ENCODE data around the gene TMPRSS4. TPM values are rescaled to one million over a fixed set of nuclear protein-coding genes. Genes with fewer than 3 reads are reported as not detected.
A peak's percentile ranks its signal among the peaks of the same experiment; 100 is the strongest.

The TMPRSS4 gene
- total and polyA plus RNA-seq, 7 donors = 0.12 to 0.47 TPM; not detected in 5

DNA sequence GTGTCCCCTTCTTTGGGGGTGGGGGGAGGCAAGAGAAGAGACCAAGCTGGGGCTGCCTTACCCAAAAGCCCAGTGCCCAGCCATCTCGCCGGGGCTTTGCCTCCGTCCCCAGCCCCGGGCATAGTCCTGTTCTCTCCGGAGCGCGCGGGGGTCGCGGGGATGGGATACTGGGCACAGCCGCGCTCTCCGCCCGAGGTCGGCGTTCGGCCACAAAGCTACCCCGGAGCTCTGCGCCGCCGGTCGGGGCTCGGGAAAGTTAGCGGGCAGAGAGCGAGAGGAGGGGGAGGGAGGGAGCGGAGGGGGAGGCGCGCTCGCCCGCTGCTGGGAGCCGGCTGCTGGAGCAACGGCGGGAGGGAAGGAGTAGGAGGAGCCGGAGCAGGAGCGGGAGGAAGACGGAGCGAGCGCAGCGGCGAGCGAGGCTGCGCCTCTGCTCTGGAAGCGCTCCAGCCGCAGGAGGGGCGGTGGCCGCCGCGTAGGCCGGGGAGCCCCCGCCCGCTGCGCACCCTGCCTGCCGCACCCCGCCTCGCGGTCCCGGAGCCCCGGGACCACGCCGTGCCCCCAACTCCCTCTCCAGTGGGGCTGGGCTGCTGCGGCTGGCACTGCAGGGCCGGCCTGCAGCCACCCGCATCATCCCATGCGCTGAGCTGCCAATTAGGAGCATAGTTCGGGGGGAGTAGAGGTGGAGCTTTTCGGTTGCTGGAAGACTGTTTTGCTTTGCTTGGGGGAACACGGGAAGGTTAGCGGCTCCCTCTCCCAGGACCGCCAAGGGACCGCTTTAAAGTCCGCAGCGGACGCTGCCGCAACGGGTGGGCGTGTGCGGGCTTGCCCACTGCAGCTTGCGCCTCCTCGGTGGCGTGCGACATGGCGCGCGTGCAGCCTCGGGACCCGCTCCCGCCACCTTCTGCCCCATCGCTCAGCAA is 75.9 kb downstream of the TMPRSS4 start, which contains the start of gene SCN4B:
SCN4B (minus strand) TSS at position 272 of the 920 bp plus-strand sequence; CDS start at position 122, 150 bp downstream.
- H3K36me3 ChIP-seq (ENCODE audit: insufficient read depth in 1 of 2, low read depth in 1 of 2) = no peaks in the 10 kb centered on the region
- no peaks in the 10 kb centered on the region for H3K9me3 ChIP-seq
- peak within 1 kb of the TSS; percentile 70 for H3K4me3 ChIP-seq
- intact Hi-C loops (cut with DNase I) = no loop called here
- DNase-seq (peak; percentile 63 to 79), ATAC-seq (peak; percentile 73 to 78 (median 75))
- TF ChIP-seq, protein P1, sequence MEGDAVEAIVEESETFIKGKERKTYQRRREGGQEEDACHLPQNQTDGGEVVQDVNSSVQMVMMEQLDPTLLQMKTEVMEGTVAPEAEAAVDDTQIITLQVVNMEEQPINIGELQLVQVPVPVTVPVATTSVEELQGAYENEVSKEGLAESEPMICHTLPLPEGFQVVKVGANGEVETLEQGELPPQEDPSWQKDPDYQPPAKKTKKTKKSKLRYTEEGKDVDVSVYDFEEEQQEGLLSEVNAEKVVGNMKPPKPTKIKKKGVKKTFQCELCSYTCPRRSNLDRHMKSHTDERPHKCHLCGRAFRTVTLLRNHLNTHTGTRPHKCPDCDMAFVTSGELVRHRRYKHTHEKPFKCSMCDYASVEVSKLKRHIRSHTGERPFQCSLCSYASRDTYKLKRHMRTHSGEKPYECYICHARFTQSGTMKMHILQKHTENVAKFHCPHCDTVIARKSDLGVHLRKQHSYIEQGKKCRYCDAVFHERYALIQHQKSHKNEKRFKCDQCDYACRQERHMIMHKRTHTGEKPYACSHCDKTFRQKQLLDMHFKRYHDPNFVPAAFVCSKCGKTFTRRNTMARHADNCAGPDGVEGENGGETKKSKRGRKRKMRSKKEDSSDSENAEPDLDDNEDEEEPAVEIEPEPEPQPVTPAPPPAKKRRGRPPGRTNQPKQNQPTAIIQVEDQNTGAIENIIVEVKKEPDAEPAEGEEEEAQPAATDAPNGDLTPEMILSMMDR (IDR thresholded peaks at IDR 0.05) = no peak
- peaks cover 18% of the 10 kb centered on the region for H3K4me1 ChIP-seq
- peaks cover 0 to 20% (median 0%) of the 10 kb centered on the region in 3 donors for H3K27me3 ChIP-seq (ENCODE audit: insufficient read depth in 3 of 3, low read length in 2 of 3)
- 1 to 4% (median 1%) methylated on average over 55 to 87 of the region's 88 CpGs for WGBS, 3 donors
- H3K27ac ChIP-seq = peak within 1 kb of the TSS; percentile 48

DNA sequence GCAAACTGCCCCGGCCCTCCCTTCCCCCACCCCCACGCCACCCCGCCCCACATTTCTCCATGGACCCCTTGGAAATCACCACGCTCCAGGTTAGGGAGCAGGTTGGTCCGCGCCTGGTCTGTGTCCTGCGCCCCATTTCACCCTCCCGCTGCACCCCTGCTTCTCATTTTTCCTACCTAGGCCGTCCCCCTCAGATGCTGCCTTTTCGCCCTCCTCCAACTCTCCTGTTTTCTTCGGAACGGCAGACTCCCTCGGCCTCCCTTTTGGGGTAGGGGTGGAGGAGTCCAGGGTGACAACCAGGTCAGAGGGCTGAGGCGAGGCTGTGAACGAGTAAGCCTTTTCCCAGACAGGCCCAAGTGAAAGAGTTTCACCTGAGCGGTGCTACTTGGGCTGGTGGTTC is 76.6 kb downstream of the TMPRSS4 start:
- TF ChIP-seq, protein P1 (IDR thresholded peaks at IDR 0.05) = no peak
- H3K4me3 ChIP-seq = peak overlapping the region; percentile 70
- H3K4me1 ChIP-seq = peaks cover 18% of the 10 kb centered on the region
- intact Hi-C loops (cut with DNase I) = no loop called here
- no peaks in the 10 kb centered on the region for H3K9me3 ChIP-seq
- no peak for ATAC-seq
- peaks cover 0 to 20% (median 0%) of the 10 kb centered on the region in 3 donors for H3K27me3 ChIP-seq (ENCODE audit: insufficient read depth in 3 of 3, low read length in 2 of 3)
- WGBS, 3 donors = 40 to 66% (median 53%) methylated on average over 13 to 16 of the region's 16 CpGs
- H3K36me3 ChIP-seq (ENCODE audit: insufficient read depth in 1 of 2, low read depth in 1 of 2) = no peaks in the 10 kb centered on the region
- DNase-seq = no peak
- H3K27ac ChIP-seq = no peak overlapping the region

DNA sequence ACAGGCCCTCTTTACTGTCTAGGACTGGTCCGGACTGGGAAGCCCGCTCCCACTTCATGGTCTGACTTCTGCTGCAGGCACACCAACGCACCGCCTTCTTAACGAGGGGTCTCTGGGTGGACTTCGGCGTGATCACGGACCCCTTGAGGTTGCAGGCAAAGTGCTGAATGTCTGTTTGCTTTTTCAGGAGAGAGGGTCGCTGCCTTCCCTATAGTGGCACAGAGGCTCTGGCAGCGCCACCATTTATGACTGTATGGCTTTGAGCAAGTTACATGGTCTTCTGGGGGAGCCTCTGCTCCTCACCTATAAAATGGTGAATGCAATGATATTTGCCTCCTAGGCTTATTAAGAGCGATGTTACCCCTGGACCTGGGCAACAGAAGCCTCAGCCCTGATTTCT is 77.1 kb downstream of the TMPRSS4 start:
- Histone ChIP-seq H3K4me3 (no peak overlapping the region), H3K27me3 (ENCODE audit: insufficient read depth in 3 of 3, low read length in 2 of 3) (peaks cover 0 to 20% (median 0%) of the 10 kb centered on the region in 3 donors), H3K9me3 (no peaks in the 10 kb centered on the region), H3K4me1 (peaks cover 18% of the 10 kb centered on the region), H3K27ac (no peak overlapping the region), H3K36me3 (ENCODE audit: insufficient read depth in 1 of 2, low read depth in 1 of 2) (no peaks in the 10 kb centered on the region)
- TF ChIP-seq, protein P1 (IDR thresholded peaks at IDR 0.05) = no peak
- WGBS, 3 donors = 87 to 91% (median 89%) methylated on average over 11 of the region's 11 CpGs
- intact Hi-C loops (cut with DNase I) = no loop called here
- no peak for ATAC-seq
- DNase-seq = no peak

DNA sequence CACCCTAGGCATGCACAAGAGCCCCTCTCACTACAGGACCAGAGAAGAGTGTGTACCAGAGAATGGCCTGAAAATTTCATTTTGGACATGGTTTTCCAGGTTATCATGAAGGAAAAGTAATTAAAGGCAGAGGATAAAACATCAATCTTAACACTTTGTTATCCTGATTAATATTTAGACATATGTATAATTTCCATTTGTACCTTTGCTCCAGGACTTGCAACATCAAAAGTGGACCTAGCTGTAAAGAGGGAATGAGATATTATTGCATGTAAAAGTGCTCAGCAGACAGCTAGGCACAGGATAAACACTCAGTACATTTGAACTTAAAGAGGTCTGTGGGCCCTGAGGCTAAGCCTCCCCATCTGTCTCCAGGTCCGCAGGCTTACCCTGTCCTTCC is 77.8 kb downstream of the TMPRSS4 start:
- TF ChIP-seq, protein P1 (IDR thresholded peaks at IDR 0.05) = no peak
- no peak for DNase-seq
- H3K9me3 ChIP-seq = no peaks in the 10 kb centered on the region
- H3K36me3 ChIP-seq (ENCODE audit: insufficient read depth in 1 of 2, low read depth in 1 of 2) = no peaks in the 10 kb centered on the region
- H3K4me3 ChIP-seq = no peak overlapping the region
- H3K4me1 ChIP-seq = peaks cover 18% of the 10 kb centered on the region
- intact Hi-C loops (cut with DNase I) = no loop called here
- H3K27me3 ChIP-seq (ENCODE audit: insufficient read depth in 3 of 3, low read length in 2 of 3) = peaks cover 0 to 20% (median 0%) of the 10 kb centered on the region in 3 donors
- ATAC-seq = no peak
- H3K27ac ChIP-seq = no peak overlapping the region
- WGBS, 3 donors = 18 to 61% (median 41%) methylated on average over 1 of the region's 1 CpG

Data from psoas muscle (tissue), 8 donors.